ENCODE data around the gene EBF4.
"Not testable (repeated sequence)": the region's sequence is repeated elsewhere in the genome, so short reads cannot be mapped to it uniquely, and the experiment has no call there.

EBF4 gene

DNA sequence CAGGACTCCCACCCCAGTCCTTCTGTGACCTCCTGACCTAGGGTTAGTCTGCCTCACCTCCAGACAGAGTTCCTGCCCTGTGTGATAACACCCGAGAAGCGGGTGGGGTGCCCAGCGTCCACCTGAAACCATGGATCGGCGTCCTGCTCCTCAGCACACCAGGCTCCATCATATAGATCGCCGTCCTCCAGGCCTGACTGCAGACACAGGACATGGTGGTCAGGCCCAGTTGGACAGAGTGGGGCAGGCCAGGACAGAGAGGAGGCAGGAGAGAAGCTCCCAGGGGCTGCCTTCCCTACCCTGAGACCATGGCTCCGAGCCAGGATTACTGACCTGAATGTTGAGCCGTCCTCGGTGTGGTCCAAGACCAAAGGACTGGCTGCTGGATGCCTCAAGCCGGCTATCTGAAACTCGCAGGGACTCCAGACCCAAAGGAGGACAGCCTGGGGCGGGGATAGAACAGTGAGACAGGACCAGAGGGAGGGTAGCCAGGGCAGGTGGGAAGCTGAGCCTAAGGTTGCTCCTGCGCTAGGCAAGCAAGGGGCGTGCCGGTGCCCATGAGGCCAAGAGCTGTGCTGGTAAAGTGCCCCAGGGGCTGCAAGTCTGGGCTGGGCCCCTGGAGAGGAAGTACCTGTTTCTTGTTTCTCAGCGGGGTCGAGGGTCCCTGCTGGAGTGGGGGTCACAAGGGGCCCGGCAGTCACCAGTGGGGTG, 105.7 kb downstream of the EBF4 start:
- DNase-seq: no peak

DNA sequence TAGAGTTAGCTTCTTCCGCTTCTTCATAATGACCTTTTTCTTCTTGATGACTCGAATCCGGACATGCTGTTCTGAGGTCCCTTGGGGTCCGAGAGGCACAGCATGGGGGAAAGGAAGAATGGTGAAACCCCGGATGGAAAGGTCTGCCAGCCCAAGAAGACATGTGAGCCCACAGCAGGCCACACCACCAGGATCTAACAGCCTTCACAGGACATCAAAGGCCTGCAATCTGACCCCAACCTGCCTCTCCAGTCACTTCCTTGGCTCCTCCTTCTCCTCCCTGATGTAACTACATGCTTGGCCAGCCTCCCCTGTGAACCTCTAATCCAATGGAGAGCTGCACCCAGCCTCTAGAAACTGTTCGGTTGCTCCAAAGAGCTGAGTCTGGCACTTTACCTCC, 106.2 kb downstream of the EBF4 start:
- DNase-seq: no peak

- DNase-seq: no peak
Observed at GRCh38 chr20:2799271-2799670, 106.7 kb downstream of the EBF4 start.

- no peak for DNase-seq
Observed at GRCh38 chr20:2799688-2800520, 107.3 kb downstream of the EBF4 start.

DNA sequence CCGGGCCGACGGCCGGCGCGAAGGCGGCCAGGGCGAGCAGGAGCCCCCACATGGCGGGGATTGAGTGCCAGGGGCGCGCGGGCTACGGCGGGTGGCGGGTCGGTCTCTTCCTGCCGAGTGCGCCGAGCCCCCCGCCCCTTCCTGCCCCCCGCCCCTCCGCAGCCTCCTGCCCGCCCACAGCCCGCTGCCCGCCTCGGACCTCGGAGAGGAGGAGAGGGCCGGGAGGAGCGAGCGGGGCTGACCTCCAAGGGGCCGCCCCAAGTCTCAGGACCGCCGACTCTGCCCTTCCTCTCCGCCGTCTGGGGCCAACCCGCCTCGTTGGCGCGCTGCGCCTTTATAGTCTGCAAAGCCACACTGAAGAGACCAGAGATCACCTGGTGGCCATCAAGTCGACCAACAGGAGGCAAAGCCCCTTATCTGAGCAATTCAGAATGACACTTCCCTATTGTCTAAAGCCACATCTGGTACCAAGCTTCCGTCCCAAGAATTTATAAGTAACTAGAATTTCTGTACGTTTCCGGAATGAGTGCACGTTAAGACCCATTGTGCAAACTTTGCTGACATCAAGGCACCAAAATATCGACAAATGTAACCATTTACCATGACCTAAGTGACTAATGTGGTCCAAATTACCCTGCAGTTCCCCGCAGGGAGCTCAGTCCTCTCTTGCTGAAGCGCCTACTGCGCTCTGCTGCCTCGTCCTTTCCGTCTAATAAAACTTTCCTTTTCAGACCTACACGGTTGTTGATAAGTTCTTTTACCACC, 108.1 kb downstream of the EBF4 start, which contains the start of gene CPXM1:
CPXM1 (minus strand) TSS at position 107 of the 765 bp plus-strand sequence; CDS start at position 52, 55 bp downstream.
- DNase-seq: peak; percentile 43

GRCh38 chr20:2801286-2801728, 108.7 kb downstream of the EBF4 start:
- DNase-seq: no peak

GRCh38 chr20:2804041-2804828, 111.7 kb downstream of the EBF4 start:
- no peak for DNase-seq

DNA sequence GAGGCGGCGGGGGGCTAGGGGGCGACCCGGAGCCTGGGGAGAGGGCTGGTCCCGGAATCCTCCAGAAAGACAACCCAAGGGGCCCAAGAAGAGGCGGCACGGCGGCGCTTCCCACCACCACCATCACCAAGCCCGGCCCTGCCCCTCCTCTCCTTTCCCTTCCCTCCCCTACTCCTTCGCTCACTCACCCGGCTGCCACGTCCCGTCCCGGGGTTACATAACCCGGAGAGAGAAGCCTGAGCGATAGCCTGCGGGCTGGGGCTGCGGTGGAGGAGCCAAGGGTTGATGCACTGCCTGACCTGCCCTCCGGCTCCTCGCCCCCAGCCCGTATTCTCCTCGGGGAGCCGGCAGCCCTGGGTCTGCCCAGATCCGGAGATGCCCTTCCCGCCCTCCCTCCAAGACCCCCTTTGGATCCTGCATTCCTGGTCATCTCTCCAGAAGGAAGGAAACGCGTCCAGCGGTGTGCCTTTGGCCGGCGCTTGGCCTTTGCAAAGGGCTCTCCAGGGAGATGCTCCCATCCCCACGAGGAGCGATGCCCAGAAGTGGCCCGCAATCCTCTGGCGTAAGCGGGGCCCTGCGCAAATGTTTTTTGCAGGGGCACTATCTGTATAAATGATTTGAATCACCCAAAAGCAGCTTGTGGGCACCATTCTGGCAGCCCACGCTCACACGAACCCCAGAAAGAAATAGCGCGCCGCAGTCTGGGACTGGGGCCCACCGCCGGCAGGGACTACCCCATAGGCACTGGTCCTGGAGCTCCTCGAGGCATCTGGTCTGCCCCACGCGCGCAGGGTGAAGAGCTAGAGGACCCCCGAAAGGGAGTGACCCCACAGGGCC, 112.5 kb downstream of the EBF4 start:
- no peak for DNase-seq

- no peak for DNase-seq
Observed at GRCh38 chr20:2805689-2806350, 113.2 kb downstream of the EBF4 start.

DNA sequence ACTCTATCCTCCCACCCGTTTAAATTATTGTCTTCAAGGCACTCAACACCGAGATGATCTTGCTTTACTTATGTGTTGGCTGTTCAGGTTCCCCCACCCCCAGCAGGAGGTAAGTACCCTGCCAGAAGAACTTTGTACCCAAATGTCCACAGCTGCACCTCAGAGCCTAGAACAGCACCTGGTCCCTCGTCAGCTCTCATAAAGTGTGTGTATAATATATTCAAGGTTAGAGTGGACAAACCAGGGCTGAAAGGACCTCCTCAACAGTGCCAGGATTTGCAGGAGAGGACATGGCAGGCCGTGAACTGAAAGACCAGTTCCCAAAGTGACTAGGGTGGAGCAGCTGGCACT, 113.7 kb downstream of the EBF4 start:
- DNase-seq: no peak

- DNase-seq: no peak
Observed at GRCh38 chr20:2807019-2807418, 114.4 kb downstream of the EBF4 start.

- DNase-seq: not testable (repeated sequence)
Observed at GRCh38 chr20:2807929-2808328, 115.3 kb downstream of the EBF4 start.

GRCh38 chr20:2809690-2810089, 117.1 kb downstream of the EBF4 start:
- DNase-seq: no peak
